NAMALWA (cell line): ENCODE results near the gene TEX44.
"Not testable (repeated sequence)": the region's sequence is repeated elsewhere in the genome, so short reads cannot be mapped to it uniquely, and the experiment has no call there.

Experiments
- DNase-seq: peaks from one replicate; pipeline ENCODE4 v3.0.0-alpha.2; 2015; ENCODE audit warnings: low spot score

Gene TEX44

DNA sequence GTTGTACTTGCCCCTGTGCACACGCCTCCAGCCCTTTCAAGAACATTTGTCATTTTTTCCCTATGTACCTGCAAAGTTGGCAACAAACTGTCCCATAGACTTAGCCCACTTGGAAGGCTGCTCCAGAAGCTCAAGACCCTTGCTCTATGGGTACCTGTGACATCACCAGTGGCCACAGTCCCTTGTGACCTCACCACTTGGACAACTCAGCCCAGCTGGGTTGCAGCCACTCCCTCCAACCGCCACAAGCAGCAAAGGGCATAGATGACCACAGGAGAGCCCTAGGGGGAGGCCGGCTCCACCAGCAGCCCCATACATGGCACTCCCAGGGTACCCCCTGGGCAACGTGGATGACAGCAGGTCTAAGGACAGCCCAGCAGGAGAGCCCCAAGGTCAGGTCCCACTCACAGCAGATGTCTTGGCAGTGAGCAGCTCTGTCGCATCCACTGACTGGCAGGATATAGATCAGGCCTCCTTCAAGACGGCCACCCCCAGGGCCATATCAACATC, at the start of gene TEX44:
TSS of gene TEX44 (plus strand) at position 229 of the 510 bp plus-strand sequence. CDS start at position 317, 88 bp downstream.
- no peak for DNase-seq

DNA sequence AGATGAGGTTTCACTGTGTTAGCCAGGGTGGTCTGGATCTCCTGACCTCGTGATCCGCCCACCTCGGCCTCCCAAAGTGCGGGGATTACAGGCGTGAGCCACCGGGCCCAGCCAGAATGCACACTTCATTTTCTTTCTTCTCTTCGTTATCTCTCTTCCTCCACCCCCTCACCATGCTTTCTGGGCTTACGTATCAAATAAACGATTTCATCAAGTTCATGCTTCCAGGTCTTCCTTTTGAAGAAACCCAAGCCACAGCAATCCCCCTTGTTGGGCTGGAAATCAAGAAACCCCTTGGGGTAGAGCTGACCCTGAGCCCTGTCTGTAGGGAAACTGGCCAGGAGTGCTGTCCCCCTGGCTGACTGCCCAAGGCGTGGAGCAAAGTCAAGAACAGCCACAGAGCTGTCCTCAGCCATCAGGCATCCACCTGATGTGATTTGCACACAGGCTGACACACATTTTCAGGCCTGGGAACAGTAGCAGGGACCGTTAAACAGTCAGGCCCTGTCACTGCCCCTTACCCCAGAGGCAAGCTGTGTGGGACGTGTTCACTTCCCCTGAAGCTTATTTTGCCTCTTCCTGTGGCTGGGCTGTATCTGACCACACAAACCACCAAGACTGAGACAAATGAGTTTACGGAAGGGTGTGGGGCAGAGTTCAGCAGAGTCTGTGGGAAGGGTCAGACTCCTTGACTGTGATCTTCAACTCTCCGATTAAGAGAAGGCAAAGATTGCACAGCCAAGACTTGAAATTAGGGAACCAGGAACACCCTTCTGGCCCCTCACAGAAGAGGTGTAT, 47.4 kb upstream of the TEX44 start:
- DNase-seq = peak; percentile 63

DNA sequence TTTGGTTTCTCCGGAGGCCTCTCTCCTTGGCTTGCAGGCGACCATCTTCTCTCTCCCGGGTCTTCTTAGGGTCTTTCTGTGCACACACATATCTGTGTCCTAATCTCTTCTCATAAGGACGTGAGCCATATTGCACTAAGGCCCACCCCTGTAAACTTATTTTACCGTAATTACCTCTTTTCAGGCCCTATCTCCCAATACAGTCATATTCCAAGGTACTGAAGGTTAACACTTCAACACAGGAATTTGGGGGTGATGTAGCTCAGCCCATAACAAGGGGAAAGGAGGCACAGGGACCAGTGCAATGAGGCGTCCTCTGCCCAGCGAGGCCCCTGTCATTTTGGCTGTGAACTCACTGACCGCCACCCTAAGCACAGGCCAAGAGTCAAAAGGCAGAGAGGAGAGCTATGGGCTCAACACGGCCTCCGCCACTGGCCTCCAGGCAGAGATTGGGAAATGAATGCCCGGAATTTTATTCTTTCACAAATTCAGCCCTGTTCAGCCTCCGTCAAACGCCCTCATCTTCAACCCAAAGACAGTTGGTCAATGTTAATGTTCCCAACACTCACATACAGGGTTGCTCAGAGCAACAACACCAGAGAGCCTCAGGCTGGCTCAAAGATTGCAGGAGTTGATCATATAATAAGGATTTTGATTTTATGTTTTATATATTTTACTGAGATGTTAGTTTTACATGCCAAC, 46.5 kb upstream of the TEX44 start:
- no peak for DNase-seq

DNA sequence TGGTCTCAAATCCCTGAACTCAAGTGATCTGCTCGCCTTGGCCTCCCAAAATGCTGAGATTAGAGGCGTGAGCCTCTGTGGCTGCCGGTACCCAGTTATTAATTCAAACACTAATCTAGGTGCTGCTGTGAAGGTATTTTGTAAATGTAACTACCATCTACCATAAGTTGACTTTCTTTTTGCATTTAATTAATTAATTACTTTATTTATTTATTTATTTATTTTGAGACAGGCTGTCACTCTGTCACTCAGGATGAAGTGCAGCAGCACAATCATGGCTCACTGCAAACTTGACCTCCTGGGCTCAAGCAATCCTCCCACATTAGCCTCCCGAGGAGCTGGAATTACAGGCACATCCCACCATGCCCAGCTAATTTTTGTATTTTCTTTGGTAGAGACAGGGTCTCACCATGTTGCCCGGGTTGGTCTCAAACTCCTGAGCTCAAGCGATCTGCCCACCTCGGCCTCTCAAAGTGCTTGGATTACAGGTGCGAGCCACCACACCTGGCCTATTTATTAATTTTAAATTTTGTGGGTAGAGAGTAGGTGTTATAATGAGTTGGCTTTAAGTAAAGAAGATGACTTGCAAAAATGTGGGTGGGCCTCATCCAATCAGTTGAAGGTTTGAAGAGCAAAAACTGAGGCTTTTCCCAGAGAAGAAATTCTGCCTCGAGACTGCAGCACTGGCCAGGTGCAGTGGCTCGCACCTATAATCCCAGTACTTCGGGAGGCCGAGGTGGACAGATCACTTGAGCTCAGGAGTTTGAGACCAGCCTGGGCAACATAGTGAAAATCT, 45.2 kb upstream of the TEX44 start:
- no peak for DNase-seq

DNA sequence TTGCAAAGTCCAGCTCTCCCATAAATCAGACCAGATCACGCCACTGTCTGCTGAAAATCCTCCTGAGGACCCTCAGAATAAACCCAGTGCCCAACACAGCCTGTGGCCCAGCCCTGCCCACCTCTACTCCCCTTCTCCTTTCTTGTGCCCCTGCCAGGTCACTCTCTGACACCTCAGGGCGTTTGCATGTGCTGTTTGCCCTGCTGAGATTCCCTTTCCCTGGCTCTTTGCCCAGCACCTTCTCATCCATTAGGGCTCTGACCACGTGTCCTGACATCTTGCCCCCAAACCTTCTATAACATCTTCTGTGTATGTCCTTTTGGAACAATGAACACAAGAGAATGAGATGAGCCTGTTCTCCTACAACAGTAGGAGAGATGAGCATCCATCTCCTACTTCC, 43.9 kb upstream of the TEX44 start:
- no peak for DNase-seq

DNA sequence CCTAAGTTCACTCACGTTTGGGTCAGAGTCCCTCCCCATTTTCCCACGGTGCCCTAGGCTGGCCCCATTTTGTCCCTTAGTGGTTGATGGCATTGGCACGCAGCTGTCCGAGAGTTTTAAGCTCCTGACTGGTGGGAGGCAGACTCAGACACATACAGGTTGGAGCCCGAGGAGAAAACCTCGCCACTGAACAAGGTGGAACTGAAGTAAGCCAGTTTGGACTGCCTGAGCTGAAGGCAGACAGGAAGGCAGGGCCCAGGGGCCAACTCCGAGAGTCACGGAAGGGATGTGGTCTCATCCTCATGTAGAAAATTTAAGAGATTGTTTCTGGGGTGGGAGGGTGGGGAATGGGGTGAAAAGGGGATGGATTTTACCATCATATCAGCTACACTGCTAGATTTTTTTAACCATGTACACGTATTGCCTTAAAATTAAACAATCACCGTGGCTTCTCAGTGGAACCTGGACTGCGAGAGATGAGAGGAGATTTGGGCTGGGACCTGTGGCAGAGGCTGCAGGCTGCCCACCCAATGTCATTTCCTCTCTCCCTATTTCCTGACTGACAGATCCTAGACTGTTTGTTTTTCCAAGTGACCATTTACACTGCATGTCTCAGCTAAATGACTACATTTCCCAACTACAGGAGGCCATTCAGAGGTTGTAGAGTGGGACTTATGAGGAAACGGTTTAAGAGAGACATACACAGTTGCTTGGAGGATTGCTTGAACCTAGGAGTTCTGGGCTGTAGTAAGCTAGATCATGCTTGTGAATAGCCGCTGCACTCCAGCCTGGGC, 43.0 kb upstream of the TEX44 start:
- no peak for DNase-seq

DNA sequence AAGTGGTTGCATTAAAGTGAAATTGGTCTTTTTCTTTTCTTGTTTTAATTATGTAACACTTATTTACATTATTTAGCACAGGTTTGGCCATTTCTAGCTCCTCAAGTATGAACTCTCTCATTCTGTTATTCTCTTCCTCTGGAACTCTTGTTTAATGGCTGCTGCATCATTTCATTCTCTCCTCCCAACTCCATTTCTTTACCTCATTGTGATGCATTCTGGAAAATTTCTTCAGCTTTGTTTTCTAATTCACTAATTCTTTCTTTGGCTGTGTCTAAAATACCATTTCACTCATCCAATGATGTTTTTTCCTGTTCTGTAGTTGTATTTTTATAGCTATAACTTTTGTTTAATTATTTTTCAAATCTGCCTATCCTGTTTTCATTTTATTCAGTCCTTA, 39.9 kb upstream of the TEX44 start:
- no peak for DNase-seq

DNA sequence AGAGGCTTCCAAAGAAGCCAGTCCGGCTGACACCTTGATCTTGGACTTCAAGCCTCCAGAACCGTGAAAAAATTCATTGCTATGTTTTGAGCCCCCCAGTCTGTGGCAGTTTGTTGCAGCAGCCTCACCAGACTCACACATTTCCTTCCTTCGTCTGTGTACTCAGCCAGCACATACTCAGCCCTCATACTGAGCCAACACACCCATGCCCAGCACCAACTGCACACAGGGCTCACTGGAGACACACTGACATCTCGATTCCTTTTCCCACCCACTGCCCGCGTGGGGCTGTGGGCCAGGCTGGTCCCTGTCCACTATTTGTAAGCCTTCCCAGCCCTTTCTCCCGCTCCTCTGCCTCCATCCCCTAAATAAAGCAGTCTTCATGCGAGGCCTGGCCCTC, 38.3 kb upstream of the TEX44 start:
- DNase-seq = no peak

DNA sequence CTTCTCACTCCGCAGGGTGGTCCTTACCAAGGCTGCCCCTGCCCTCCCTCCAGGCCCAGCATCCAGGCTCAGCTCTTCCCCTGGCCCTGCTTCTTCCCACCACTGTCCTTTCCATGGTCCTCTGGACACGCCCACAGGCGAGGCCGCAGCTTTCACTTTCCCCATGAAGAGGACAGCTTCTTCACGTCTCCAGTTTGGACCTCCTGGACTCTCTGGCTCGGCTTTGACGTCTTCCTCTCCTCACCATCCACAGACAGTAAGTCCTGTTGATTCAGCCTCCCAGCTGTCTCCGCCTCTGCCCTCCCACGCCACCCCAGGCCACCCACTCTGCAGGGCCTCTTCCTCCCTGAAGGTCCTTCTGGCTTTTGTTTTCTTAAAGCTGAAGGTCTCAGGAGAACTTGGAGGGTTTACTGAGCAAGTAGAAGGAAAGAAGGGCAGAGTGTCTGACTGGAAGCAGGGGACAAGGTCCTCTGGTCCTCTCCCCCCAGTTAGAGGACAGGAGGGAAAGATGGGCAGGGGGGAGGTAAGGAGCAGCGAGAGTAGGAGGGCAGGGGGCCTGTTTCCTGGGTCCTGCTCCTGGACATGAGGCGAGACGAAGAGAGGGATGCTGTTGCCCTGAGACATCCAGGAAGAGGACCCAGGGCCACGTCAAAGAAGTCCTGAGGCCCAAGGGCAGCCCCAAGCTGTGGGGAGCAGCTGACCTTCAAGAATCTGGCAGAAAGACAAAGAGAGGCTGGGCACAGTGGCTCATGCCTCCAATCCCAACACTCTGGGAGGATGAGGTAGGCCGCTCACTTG, 37.7 kb upstream of the TEX44 start:
- no peak for DNase-seq

DNA sequence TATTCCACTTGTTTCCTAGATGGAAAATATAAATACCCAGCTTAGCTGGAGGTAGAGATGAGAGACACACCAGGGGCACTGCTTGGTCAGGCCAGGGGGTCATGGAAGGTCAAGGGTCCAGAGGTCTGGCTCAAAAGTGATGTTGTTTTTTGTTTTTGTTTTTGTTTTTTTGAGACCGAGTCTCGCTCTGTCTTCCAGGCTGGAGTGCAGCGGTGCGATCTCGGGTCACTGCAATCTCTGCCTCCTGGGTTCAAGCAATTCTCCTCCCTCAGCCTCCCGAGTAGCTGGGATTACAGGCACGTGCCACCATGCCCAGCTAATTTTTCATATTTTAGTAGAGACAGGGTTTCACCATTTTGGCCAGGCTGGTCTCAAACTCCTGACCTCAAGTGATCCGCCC, 36.2 kb upstream of the TEX44 start:
- not testable (repeated sequence) for DNase-seq

DNA sequence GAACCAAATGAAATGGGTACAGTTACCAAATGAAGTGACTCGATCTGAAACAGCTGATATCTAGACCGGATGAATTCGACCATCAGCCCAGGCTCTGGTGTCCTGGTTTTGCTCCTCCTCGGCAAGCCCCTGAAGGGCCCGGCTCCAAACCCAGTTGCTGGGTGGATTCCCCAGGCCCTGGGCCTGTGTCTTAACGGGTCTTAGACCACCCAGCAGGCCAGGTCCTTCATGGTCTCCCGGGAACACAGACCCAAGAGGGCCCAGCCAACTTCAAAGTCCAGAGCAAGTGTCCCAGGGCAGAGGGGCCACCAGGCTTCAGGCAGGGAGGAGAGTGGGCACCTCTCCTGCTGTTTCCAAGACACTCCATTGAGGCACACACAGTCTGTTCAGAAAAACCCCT, 35.7 kb upstream of the TEX44 start:
- no peak for DNase-seq

DNA sequence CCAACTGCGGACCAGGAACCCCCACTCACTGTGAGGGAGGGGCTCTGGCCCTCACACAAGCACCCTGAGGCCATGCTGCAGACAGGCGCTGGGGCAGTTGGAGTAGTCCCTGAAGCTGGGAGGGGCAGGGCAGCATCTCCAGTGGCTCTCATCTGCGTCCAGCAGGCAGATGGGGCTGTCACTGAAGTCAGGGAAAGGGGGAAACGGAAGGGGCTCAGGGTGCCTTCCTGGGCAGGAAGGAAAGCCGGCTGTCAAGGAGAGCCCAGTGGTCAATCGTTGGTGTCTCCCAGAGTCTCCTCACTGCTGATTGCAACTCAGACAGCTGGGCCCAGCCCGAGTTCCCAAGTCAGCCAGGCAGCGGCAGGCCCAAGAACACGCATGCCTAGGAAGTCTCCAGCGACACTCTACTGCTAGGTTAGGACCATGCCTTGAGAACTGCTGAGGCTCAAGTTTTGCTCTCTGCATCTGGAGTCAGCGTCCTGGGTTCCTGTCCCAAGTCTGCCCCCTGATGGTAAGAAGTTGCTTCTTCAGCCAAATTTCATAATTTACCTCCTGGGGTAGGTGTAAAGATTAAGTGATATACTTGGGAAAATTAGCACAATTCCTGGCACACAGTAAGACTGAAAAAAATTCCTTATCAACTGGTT, 35.0 kb upstream of the TEX44 start:
- DNase-seq = peak; percentile 88

DNA sequence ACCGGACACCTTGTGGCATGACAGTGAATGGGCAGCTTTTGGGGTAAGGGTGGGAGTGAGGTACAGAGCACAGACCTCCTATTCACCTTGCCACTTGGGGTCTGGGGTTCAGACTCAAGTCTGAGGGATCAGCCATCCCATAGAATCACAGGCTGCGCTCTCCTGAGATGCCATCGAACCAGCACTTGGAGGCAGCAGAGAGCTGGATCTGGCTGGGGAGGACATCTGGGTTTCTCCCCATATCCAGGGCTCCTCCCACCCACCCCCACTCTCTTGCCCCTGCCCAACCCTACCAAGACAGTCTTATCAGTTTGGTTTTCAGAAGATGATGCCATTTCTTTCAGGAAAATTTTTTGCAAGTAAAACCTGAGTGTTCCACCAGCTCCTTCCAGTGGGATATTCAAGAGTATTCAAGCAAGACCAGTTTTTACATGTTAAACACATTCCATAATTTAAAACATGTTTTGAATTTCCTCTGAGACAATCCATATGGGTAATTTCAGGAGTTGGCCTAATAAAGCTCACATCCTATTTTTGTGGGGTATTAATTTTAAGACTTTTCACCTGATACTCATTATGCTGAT, 29.2 kb upstream of the TEX44 start:
- peak; percentile 77 for DNase-seq

DNA sequence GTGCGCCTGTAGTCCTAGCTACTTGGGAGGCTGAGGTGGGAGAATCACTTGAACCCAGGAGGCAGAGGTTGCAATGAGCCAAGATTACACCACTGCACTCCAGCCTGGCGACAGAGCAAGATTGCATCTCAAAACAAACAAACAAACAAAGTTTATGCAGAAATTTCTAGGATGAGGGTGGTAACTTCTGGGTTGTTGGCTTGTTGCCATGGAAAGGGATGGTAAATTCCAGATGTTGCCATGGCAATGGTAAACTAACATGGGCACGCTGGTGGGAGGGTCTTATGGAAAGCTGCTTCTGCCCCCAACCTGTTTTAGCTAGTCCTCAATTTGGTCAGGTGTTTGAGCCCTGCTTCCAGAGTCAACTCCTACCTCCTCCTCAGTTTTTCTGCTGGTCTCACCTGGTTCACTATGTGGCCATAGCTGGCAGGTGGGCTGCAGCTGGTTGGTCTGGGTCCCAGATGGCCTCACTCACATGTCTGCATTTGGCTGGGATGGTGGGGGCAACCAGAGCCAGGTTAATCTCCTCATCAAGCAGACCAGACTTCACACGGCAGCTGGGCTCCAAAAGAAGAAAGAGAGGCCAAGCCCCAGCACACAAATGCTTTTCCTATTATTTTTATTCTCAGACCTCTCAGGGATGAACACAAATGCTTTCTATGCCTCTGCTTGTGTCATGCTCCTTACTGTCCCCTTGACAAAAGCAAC, 26.6 kb upstream of the TEX44 start:
- DNase-seq = peak; percentile 29

DNA sequence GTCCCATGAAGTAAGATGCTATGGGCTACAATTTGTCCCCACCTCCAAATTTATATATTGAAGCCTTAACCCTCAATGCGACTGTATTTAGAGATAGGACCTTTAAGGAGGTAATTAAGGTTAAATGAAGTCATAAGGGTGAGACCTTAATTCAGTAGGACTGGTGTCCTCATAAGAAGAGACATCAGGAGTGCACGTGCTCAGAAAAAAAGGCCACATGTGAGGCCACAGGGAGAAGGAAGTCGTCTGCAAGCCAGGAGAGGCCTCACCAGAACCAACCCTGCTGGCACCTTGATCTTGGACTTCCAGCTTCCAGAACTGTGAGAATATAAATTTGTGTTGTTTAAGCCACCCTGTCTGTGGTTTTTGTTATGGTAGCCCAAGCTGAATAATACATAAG, 25.5 kb upstream of the TEX44 start:
- DNase-seq = no peak

DNA sequence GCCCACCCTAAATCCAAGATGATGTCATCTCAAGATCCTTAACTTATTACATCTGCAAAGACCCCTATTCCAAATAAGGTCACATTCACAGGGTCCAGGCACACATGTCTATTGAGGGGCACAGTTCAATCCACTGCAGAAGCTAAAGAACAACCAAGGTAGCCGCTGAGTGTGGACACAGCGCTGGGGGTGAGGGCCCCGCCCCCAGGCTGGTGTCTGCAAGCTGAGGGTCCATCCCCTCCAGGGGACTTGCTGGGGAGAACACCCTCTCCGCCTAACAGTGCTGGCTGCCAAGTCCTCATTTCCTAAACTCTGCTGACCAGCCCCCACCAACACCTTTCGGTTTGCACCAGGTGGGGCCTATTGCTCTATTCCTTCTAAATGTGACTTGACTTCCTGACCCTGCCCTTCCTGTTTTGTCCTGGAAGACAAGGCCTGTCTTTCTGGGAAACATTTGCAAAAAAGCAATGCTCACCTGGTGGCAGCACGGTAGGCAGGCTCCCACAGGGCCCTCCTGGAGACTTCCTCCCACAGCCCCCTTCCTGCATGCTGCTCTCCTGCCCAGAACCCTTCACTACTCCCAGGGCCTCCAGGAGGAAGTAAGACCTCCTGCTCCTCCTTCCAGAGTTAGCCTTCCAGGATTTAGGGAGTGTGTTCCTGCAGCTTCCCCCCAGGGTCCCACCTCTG, 24.4 kb upstream of the TEX44 start:
- DNase-seq = no peak

DNA sequence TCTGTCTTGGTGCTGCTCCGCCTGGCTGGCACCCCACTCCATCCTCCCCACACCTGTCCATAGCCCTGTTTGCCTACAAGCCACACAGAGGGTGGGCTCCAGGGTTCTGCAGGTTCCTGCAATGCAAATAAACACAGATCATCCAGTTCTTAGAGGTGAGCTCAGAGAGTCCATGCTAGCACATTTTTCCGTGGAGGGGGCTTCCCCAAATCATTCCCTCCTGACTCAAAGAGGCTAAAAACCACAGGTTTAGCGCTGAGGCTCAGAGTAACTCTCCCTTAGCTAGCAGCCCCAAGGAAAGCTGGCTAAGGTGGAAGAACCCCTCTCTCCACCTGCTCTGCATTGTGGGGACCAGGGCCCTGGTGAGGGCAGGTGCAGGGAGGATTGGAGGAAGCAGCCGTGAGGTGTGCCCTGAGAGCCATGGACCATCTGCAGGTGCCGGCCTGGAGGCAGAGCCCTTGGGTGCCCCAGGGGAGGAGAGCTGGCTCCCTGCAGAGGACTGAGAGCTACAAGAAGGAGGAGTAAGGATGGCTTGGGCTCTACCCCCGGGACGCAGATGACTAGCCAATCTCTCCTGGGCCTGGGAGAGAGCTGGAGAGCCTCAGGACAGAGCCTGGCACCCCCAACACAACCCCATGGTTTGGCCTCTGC, 23.8 kb upstream of the TEX44 start:
- no peak for DNase-seq

DNA sequence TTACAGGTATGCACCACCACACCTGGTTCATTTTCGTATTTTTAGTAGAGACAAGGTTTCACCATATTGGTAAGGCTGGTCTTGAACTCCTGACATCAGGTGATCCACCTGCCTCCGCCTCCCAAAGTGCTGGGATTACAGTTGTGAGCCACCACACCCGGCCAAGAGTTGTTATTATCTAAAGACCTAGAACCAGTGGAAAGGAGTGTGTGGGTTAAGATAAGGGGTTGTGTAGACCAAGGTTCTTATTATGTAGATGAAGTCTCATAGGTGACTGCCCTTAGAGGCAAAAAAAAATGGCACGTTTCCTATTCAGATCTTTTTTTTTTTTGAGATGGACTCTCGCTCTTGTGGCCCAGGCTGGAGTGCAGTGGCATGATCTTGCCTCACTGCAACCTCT, 21.7 kb upstream of the TEX44 start:
- not testable (repeated sequence) for DNase-seq
